ENCODE measurements around the gene TPSAB1.
"Not testable (repeated sequence)": the region's sequence is repeated elsewhere in the genome, so short reads cannot be mapped to it uniquely, and the experiment has no call there.

Gene TPSAB1

DNA sequence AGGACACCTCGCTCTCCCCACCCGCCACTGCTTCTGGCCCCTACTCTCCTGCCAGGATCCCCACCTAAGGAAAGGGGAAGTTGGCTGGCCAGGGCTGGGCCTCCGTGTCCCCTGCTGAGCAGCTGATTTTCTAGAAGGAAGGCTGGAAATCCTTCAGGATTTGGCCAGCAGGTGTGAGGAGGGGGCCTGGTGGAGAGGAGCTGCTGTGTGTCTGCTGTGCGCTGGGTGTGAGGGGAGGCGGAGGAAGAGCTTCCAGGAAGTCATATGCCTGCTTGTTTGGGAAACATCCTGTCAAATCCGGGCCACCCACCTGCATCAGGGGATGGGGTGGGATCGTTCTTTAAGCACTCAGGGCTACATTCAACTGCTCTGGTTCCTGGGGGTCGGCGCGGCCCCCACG, 44.0 kb upstream of the TPSAB1 start:
- Histone ChIP-seq H3K27ac (replicated peaks) (no peak overlapping the region), H3K27me3 (ENCODE audit: insufficient read depth, poor library complexity, severe bottlenecking) (no peaks in the 10 kb centered on the region), H3K4me3 (replicated peaks; ENCODE audit: insufficient read depth, low read length) (no peak overlapping the region)
- TF ChIP-seq SPI1 (IDR thresholded peaks at IDR 0.05; ENCODE audit: borderline replicate concordance, low read depth), result peak; percentile 33; the same call in 1 of the 2 replicates
- TF ChIP-seq, protein P1, sequence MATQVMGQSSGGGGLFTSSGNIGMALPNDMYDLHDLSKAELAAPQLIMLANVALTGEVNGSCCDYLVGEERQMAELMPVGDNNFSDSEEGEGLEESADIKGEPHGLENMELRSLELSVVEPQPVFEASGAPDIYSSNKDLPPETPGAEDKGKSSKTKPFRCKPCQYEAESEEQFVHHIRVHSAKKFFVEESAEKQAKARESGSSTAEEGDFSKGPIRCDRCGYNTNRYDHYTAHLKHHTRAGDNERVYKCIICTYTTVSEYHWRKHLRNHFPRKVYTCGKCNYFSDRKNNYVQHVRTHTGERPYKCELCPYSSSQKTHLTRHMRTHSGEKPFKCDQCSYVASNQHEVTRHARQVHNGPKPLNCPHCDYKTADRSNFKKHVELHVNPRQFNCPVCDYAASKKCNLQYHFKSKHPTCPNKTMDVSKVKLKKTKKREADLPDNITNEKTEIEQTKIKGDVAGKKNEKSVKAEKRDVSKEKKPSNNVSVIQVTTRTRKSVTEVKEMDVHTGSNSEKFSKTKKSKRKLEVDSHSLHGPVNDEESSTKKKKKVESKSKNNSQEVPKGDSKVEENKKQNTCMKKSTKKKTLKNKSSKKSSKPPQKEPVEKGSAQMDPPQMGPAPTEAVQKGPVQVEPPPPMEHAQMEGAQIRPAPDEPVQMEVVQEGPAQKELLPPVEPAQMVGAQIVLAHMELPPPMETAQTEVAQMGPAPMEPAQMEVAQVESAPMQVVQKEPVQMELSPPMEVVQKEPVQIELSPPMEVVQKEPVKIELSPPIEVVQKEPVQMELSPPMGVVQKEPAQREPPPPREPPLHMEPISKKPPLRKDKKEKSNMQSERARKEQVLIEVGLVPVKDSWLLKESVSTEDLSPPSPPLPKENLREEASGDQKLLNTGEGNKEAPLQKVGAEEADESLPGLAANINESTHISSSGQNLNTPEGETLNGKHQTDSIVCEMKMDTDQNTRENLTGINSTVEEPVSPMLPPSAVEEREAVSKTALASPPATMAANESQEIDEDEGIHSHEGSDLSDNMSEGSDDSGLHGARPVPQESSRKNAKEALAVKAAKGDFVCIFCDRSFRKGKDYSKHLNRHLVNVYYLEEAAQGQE (IDR thresholded peaks at IDR 0.05; ENCODE audit: insufficient replicate concordance, low read depth), result no peak
- DNase-seq (ENCODE audit: low read depth in 1 of 2, low spot score in 1 of 2), result no peak

GRCh38 chr16:1197237-1197866, 43.2 kb upstream of the TPSAB1 start:
- Histone ChIP-seq H3K4me3 (replicated peaks; ENCODE audit: insufficient read depth, low read length) (no peak overlapping the region), H3K27ac (replicated peaks) (no peak overlapping the region), H3K27me3 (ENCODE audit: insufficient read depth, poor library complexity, severe bottlenecking) (no peaks in the 10 kb centered on the region)
- no peak for TF ChIP-seq GABPA (IDR thresholded peaks at IDR 0.05; ENCODE audit: low read depth)
- TF ChIP-seq, protein P1 (IDR thresholded peaks at IDR 0.05; ENCODE audit: insufficient replicate concordance, low read depth), result no peak
- TF ChIP-seq CTCF (IDR thresholded peaks at IDR 0.05; ENCODE audit: insufficient read depth, low read length), result no peak
- no peak for TF ChIP-seq POLR2AphosphoS5 (IDR thresholded peaks at IDR 0.05; ENCODE audit: low read depth)
- TF ChIP-seq SPI1 (IDR thresholded peaks at IDR 0.05; ENCODE audit: borderline replicate concordance, low read depth), result no peak
- no peak for DNase-seq (ENCODE audit: low read depth in 1 of 2, low spot score in 1 of 2)

DNA sequence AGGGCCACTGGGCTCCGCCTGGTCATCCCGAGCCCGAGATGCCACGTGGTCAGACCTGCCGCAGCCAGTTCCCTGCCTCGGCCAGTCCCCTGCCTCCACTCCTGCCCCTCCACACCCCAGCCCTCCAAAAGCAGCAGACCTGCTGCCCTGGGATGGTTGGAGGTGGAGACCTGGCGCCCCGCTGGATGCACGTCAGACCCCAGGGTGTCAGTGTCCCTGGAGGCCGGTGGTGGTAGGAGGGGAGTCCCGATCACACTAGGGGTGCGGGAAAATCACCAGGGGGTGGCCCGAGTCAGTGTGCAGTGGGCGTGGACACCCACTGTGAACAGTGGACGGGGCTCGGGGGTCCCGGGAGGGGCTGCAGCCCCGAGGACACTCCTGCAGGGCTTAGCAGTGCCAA, 42.3 kb upstream of the TPSAB1 start:
- H3K27ac ChIP-seq (replicated peaks), result no peak overlapping the region
- TF ChIP-seq CTCF (IDR thresholded peaks at IDR 0.05; ENCODE audit: insufficient read depth, low read length), result no peak
- TF ChIP-seq POLR2AphosphoS5 (IDR thresholded peaks at IDR 0.05; ENCODE audit: low read depth), result no peak
- TF ChIP-seq GABPA (IDR thresholded peaks at IDR 0.05; ENCODE audit: low read depth), result no peak
- TF ChIP-seq, protein P1 (IDR thresholded peaks at IDR 0.05; ENCODE audit: insufficient replicate concordance, low read depth), result no peak
- no peak for TF ChIP-seq SPI1 (IDR thresholded peaks at IDR 0.05; ENCODE audit: borderline replicate concordance, low read depth)
- H3K4me3 ChIP-seq (replicated peaks; ENCODE audit: insufficient read depth, low read length), result no peak overlapping the region

DNA sequence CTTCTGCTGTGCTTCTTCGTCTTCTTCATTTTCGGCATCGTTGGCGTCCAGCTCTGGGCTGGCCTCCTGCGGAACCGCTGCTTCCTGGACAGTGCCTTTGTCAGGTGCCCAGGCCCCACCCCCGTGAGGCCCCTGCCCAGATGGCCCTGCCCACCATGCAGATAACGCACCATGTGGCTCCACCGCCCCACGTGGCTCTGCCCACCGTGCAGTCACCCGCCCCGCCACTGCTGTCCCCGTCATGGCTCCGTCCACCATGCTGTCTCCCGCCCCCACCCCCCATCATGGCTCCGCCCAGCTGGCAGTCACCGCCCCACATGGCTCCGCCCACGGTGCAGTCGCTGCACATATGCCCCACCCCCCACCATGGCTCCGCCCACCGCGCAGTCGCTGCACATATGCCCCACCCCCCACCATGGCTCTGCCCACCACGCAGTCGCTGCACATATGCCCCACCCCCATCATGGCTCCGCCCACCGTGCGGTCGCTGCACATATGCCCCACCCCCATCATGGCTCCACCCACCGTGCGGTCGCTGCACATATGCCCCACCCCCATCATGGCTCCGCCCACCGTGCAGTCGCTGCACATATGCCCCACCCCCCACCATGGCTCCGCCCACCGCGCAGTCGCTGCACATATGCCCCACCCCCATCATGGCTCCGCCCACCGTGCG, 41.7 kb upstream of the TPSAB1 start:
- not testable (repeated sequence) for DNase-seq (ENCODE audit: low read depth in 1 of 2, low spot score in 1 of 2); H3K4me3 ChIP-seq (replicated peaks; ENCODE audit: insufficient read depth, low read length); H3K27ac ChIP-seq (replicated peaks); H3K27me3 ChIP-seq (ENCODE audit: insufficient read depth, poor library complexity, severe bottlenecking)

More for the DNA sequence above, 42.3 kb upstream of the TPSAB1 start:
- DNase-seq (ENCODE audit: low read depth in 1 of 2, low spot score in 1 of 2), result no peak
- no peaks in the 10 kb centered on the region for H3K27me3 ChIP-seq (ENCODE audit: insufficient read depth, poor library complexity, severe bottlenecking)

Data from HL-60 (cell line).